ENCODE results near the gene YAF2.

The YAF2 gene, protein sequence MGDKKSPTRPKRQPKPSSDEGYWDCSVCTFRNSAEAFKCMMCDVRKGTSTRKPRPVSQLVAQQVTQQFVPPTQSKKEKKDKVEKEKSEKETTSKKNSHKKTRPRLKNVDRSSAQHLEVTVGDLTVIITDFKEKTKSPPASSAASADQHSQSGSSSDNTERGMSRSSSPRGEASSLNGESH

DNA sequence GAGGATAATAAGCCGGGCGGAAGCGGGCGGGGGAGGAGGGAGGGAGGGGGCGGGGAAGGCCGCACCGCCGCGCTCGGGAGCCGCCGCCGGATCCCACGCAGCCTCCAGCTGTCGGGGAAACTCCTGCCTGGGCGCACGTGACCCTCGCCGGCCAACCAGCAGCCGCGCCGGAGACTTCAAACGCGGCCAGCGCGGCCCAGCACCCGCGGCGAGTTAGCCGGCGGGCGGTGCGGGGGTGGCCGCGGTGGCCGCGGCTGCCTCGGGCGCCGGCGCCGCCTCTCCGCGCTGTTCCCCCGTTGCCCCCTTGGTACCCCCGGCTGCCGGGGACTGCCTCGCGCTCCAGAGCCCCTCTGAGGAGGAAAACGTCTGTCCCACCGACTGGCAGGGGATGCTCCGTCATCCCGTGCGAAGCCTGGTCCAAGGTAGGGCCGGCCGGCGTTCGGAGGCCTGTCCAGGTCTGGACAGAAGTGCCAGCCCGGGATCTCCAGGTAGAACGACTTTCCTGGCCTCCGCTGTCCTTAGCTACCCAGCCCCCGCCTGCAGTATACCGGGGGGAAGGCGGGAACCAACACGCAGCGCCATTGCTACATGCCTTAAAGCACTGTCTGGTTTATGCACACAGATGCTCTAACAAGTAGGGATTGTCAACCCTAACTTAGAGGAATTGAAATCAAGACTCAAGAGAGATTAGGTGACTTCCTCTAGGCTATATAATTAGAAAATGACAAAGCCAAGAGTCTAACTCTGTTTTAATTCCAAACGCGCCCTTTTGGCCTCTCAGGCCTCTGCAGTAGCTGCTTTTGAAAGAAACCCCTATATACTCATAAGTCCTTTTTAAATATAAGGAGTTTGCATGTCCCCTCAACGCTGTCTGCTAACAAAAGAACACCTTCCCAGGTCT is at the start of gene YAF2:
Gene YAF2 (minus strand): TSS at position 9 of the 901 bp plus-strand sequence. CDS start 68 bp downstream, outside the sequence.
- DNase-seq: peak; percentile 88

DNA sequence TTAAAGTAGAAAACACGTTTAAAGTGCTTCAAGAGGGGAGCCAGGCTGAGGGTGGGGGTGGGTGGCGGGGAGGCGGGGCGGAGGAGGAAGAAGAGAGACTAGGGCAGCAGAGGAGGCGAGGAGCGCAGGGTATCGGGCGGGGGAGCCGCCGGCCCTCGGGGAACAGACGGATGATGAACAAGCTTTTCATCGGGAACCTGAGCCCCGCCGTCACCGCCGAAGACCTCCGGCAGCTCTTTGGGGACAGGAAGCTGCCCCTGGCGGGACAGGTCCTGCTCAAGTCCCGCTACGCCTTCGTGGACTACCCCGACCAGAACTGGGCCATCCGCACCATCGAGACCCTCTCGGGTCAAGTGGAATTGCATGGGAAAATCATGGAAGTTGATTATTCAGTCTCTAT is 48.7 kb upstream of the YAF2 start:
- DNase-seq: no peak

DNA sequence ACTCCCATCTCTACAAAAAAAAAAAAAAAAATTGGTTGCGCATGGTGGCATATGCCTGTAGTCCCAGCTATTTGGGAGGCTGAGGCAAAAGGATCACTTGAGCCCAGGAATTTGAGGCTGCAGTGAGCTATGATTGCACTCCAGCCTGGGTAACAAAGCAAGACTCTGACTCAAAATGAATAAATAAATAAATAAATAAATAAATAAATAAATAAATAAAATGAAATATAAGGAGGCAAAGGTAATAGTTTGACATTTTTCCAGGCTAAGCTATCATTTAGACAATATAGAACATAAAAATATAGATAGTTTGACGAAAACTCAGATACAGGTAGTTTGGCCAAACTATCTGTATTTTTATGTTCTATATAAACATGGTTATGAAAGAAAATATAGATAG is 47.4 kb upstream of the YAF2 start:
- no peak for DNase-seq

DNA sequence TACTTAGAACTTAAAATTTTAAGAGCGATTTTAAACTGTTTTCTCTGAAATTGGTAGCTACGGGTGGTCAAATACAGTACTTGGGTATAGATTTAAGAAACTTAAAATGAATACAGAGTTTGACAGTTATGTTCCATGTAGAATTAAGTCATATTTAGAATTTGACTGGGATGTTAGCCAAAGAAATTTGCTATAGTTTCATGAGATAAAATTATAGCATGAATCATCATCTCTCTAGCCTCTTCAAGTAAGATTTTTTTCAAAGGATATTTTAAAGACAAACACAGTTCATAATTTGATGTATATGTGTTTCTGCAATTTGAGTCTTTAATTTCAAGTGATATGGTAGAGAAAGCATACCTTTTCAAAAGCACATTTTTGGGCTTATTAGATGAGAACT is 46.8 kb upstream of the YAF2 start:
- no peak for DNase-seq

DNA sequence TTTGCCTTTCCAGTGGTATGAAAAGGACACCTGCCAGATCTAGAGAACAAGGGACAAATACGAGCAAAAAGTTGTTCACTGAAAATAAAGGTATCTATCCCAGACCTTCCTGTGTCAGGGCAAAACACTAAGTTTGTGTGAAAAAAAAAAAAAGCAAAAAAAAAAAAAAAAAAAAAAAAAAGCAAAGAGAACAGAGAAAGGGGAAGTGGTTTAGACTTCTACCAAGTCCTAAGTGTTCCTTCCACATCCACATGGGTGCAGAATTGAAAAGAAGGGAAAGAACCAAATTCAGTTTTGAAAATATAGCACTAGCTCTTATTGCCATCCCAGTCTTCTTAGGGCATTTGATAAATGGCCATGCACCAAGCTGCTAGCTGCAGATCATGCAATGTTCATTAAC is 46.1 kb upstream of the YAF2 start:
- no peak for DNase-seq

DNA sequence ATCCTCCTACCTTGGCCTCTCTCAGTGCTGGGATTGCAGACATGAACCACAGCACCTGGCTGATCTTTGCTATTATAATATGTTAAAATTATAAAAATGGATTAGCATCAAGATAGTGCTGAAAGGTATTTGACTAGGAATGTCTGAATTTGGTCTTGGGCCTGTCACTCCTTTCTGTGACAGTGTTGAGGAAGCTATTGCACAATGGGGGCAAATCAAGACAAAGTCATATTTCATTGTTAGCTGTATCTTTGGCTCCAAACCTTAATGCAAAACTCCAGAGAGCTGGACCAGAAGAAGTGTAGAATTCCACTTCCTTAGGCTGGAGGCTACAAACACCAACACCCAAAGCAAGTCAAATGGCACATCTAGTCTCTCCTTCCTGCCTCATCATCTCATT is 45.7 kb upstream of the YAF2 start:
- DNase-seq: no peak

DNA sequence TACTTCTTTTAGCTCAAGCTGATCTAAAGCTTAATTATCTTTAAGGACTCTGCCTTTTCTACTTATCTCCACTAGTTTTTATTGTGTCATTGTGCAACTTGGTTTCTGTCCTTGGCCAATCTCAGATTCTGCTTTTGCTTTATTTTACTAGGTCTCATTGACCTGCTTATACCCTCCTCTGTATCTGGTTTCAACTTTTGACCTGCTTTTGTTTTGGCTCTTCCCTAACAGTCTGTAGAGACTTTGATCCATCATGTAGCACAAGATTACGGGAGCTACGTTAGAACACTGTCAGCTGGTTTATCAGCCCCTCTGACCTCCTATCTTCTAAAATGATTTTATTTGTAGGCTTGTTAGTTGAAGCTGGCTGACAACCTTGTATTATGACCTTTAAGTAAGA is 44.2 kb upstream of the YAF2 start:
- DNase-seq: no peak

DNA sequence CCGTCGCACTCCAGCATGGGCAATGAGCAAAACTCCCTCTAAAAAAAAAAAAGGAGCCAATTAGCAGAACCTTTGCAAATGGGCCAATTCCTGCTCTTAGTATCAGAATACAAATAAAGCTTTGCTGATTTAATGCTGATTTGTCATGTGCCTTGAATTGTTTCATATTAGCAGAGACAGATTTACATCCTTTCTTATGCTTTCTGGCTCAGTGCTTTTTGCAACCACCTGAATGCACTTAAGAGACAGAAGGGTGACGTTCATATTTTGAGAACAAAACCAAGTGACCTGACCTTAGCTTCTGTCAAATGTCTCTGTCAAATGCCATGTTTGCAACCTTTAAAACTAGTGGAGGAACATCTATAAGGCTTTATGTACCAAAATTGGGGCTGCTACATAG is 43.8 kb upstream of the YAF2 start:
- no peak for DNase-seq

DNA sequence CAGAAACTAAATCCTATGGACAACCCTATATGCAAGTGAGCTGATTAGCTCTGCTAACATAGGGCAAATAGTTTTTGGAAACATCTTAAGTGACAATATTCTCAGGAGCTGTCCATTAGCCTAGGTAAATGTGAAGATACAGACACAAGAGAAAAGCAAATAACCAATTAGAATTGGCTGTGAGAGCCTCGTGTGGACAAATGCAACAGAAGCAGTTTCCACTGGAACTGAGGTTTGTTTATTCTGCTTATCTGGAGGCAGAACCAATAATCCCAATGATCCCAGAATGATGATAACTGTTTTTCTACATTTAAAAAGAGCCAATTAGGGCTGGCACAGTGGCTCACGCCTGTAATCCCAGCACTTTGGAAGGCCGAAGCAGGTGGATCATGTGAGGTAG is 43.2 kb upstream of the YAF2 start:
- no peak for DNase-seq

DNA sequence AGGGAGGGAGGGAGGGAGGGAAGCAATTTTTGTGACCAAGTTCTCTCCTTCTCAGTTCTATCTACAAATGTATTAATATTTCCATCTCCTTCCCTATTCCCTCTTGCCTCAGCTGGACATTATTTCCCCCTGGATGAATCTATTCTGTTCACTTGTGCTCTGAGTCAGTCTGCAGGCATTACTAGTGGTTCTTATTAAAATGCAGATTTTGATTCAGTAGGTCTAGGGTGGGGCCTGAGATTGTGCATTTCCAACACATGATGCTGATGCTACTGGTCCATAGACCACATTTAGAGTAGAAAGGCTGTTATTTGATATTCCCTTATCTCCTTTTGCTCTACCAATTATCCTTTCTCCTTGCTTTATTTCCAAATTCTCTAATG is 40.1 kb upstream of the YAF2 start:
- DNase-seq: no peak

DNA sequence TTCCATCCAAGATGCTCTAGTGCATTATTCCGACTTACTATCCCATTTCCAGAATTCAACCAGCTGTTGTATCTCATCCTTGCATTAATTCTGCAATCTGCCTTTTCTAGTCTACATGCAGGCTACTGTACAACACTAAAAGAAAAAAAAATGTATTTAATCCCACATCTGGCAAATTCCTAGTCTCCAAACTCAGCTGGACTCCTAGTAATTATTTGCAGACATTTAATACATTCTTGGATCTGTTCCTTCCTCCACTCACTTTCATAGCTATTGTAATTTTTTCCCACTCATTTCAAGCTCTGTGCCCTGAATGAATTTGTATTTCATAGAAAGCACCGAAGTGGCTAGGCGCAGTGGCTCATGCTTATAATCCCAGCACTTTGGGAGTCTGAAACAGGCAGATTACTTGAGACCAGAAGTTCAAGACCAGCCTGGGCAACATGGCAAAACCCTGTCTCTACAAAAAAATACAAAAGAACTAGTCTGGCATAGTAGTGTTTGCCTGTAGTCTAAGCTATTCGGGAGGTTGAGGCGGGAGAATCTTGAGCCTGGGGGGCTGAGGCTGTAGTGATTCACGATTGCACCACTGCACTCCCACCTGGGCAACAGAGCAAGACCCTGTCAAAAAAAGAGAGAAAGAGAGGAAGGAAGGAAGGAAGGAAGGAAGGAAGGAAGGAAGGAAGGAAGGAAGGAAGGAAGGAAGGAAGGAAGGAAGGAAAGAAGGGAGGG is 39.5 kb upstream of the YAF2 start:
- no peak for DNase-seq

DNA sequence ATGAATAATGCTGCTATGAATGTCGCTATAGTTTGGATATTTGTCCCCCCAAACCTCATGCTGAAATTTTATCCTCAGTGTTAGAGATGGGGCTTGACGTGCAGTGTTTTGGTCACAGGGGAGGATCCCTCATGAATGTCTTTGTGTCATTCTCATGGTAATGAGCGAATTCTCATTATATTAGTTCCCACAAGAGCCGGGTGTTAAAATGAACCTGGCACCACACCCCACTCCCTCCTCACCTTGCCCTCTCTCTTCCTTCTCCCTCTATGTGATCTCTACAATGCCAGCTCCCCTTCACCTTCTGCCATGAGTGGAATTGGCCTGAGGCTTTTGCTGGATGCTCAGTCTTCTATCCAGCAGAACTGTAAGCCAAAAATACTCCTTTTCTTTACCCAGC is 37.5 kb upstream of the YAF2 start:
- no peak for DNase-seq

DNA sequence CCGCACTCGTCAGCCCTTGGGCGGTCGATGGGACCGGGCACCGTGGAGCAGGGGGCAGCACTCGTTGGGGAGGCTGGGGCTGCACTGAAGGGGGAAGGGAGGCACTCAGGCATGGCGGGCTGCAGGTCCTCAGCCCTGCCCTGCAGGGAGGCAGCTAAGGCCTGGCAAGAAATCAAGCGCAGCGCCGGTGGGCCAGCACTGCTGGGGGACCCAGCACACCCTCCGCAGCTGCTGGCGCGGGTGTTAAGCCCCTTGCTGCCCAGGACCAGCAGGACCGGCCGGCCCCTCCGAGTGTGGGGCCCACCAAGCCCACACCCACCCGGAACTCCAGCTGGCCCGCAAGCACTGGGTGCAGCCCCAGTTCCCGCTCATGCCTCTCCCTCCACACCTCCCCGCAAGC is 35.7 kb upstream of the YAF2 start:
- no peak for DNase-seq

DNA sequence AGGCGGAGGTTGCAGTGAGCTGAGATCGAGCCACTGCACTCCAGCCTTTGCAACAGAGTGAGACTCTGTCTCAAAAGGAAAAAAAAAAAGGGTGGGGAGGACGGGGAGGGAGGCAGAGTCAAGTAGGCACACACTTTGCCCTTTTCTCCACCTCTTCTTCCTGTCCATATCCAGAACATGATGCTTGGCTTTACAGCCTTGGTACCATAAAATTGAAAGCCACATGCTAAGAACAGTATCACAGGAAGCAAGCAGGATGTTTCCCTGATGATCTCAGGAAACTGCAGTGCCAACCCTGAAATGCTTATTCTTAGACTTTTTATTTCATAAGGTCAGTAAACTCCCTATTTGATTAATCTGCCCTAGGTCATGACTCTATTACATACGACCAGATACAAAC is 32.5 kb upstream of the YAF2 start:
- DNase-seq: no peak

DNA sequence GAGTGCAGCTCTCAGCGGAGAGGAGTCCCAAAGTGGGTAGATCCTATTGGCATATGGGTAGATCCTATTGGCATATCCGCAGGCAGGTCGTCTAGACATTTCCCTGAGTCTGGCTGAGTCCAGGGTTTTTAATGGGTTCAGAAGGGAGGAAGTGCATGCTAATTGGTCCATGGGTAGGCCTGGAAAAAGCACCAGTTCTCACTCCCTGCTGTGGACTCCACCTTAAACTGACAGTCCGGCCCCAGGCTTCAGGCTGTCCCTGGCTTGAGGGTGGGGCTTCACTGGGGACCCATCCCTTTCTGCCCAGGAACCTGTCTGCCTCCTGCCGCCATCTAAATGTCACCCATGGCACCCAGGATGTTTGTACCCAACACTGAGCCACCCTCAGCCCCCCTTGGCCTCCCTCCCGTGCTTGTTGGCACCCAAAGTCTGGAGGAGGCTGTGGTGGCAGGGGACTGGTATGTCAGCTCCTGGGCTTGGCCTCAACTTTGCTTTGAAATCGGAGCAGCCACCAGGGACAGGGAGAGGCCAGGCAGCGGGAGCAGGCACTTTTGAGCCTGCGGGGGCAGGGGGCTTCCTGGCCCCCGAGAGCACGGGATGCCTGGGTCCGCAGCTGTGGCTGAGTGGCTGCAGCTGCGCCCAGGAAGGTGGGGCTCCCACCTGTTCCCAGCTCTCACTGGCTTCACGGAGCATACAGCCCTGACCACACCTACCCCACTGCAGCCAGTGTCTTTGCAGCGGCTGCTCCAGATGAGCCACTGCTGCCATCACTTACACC is 29.6 kb upstream of the YAF2 start:
- DNase-seq: no peak

DNA sequence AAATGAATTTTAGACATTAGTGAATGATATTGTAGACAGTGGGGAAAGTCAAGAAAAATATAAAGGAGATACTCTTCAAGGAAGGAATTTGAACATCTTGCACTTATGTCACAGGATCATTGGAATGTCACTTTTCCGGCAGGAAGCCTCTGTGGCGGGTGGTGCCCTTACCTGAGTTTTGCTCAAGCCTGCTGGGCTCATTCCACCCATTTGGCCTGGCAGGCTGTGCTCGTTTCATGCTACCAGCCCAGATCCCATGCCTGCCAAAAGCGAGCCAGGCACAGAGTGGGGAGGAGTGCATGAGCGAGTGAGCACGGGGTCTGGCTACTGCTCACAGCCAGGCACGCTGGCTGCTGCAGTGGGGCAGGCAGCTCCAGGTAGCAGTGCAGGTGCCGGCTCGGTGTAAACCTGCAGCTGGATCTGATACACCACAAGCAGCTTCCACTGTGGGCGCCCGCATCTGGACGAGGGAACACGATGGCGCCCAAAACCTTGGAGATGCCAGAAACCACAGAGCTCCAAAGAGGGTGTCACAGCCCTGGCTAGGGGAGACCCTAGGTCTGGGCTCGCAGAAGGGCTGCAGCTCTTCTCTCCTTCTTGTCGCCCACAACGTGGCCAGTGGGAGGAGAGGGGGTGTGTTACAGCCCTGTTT is 28.7 kb upstream of the YAF2 start:
- DNase-seq: no peak

DNA sequence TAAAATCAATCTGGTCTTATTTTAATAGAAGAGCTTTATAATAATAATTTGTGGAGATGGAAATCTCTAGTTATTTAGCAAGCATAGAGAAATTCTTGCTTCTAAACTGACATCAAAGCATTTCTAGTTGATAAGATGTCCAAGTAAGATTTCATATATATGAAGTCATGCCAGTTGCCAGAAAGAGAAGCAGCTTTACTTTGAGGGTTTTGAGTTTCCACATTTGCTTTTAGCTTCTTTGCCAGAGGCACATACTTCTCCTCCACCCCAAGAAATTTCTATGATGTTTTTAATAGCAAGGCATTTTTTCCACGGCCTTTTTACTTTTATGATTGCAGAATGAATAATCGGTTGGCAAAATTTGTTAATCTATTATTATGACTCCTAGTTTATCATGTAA is 24.2 kb upstream of the YAF2 start:
- DNase-seq: no peak

DNA sequence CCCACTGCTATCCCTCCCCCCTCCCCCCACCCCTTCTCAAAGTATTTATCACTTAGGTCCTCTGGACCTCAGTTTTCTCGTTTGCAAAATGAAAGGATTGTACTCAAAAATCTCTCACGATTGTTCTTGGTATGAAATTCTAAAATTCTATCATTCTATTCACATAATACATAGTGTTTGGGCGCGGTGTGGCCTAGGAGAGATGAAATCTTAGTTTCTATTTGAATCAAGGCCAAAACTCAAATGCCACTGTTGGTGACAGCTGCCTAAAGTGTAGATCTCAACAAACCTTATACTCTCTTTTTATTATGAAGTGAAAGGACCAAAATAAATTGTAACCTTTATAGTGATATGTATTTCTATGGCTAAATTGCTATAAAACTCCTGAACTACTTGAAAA is 23.7 kb upstream of the YAF2 start:
- DNase-seq: no peak

DNA sequence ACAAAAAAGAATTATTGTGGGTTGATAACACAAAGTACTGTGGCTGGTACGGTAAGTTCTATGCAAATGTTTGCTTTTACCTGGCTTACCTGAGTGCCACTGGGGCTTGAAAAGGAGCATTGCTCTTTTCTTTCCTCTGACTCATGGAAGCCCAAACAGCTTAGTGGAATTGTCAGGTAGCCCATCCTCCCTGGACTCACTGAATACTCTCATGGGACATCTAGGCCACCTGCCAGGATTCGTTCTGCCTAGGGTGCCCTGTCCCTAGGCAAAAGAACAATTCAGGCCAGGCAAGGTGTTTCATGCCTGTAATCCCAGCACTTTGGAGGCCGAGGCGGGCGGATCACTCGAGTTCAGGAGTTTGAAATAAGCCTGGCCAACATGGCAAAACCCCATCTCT is 22.5 kb upstream of the YAF2 start:
- DNase-seq: no peak

DNA sequence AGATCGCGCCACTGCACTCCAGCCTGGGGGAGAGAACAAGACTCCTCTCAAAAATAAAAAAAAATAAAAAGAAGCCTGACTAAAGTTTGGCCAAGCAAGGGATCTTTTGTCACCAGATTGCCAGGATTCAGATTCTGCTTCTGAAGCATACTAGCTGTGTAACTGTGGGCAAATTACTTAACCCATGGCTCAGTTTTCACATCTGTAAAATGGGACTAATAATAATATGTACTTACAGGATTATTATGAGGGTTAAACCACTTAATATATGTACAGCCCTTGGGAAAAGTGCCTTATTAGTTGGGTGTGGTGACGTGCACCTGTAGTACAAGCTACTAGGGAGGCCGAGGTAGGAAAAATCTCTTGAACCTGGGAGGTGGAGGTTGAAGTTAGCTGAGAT is 21.7 kb upstream of the YAF2 start:
- DNase-seq: no peak

DNA sequence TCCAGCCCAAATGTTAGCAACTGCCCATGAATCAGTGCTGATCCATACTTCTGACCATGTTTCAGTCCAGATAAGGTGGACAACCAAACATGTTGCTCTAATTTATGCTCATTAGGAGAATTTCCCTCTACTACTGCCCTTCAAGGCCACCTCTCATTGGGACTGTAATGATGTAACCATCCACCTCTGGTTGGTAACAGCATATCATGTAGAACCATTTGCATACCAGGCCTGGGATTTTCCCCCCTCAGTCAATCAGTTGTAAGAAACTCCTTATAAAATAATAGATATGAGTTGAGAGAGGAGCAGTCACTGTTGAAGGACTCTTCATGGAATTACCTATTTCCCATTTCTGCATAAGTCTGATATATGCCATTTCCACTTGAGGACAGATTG is 17.8 kb upstream of the YAF2 start:
- DNase-seq: no peak

DNA sequence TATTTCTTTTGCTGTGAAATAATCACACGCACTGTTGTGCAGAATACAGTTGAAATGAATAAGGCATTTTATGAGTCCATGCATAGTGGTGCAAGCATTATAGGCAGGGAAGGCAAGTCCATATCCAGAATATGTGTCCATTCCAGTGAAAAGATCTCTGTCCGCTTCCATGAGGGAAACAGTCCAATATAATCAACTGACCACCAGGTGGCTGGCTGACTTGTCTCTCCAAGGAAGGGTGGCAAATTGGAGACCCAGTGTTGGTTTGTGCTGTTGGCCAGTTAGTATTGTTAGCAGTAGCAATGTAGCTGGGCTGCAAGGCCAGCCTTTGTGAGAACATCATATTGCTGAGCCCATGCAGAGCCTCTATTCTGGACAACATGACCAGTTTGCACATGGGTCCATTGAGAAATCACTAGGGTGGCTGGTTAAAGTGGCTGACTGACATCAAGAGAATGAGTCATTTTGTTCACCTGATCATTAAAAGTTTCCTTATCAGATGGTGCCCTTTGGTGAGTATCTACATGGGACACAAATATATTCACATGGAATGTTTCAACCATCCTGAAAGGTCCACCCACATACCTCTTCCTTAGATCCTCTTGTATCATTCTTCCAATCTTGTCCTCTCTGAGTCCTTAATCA is 17.3 kb upstream of the YAF2 start:
- DNase-seq: no peak

Measured in CD4-positive, alpha-beta T cell treated with Interleukin-6 for 4 hours (primary cell).